NCI-H187 treated with DMSO at 0.1 percent for 48 hours (cell line): ENCODE measurements around the gene IKZF4.

Experiments used
- DNase-seq: peaks from one replicate; lab custom pipeline; 2025; lab: John Stamatoyannopoulos, UW

Gene IKZF4

GRCh38 chr12:56082967-56083366, 62.1 kb downstream of the IKZF4 start:
- DNase-seq, result no peak

- no peak for DNase-seq
Measured at GRCh38 chr12:56084958-56085543, 64.2 kb downstream of the IKZF4 start.

- DNase-seq, result no peak
Measured at GRCh38 chr12:56086096-56086495, 65.3 kb downstream of the IKZF4 start.

GRCh38 chr12:56086608-56087007, 65.8 kb downstream of the IKZF4 start:
- no peak for DNase-seq

GRCh38 chr12:56087220-56087619, 66.4 kb downstream of the IKZF4 start:
- no peak for DNase-seq
